Panc1 (cell line): ENCODE results near the gene MTHFD1. TPM values are rescaled to one million over a fixed set of nuclear protein-coding genes. Genes with fewer than 3 reads are reported as not detected.
A peak's percentile ranks its signal among the peaks of the same experiment; 100 is the strongest.

Experiments
- ATAC-seq: fragments of 200-7000 bp; cut with Tn5 transposase; 2 replicates; pipeline ENCODE4 v1.9.1; 2020; ENCODE audit warnings: mild to moderate bottlenecking, moderate library complexity
- BruUV-seq: library from RNA; stranded (reverse); fragments of 400-500 nt; replicated peaks from 2 replicates; lab custom pipeline; 2021; lab: Mats Ljungman, UMichigan
- CTCF ChIA-PET: fragments of 300-600 bp; sonication (Branson Sonifier 250); formaldehyde crosslinking; loops from one replicate; lab custom pipeline; 2022; ENCODE audit warnings: antibody characterized with exemption; lab: Charles Lee
- POLR2A ChIA-PET: fragments of 300-600 bp; sonication (Branson Sonifier 250); formaldehyde crosslinking; loops from one replicate; lab custom pipeline; 2022; ENCODE audit warnings: antibody characterized with exemption; lab: Charles Lee
- DNase-seq: peaks from one replicate; pipeline ENCODE4 v3.0.0-alpha.2; 2010; ENCODE audit warnings: low read depth, low spot score
- H3K27ac ChIP-seq: 2 replicates; pipeline ENCODE4 v1.5.1; 2011; ENCODE audit warnings: mild to moderate bottlenecking, low read length, inconsistent platforms
- H3K27me3 ChIP-seq: fragments of 200-500 bp; sonication (Bioruptor generic); 2 replicates; pipeline ENCODE4 v1.6.0; 2014; ENCODE audit warnings: low read length, inconsistent platforms; ENCODE audit not compliant: control insufficient read depth, insufficient read depth
- H3K36me3 ChIP-seq: fragments of 200-500 bp; sonication (Bioruptor generic); 2 replicates; pipeline ENCODE4 v1.5.1; 2014; ENCODE audit warnings: inconsistent platforms, mild to moderate bottlenecking, low read length, moderate library complexity; ENCODE audit not compliant: control insufficient read depth, insufficient read depth
- H3K4me1 ChIP-seq: 2 replicates; pipeline ENCODE4 v1.5.1; 2011; ENCODE audit warnings: inconsistent platforms, mild to moderate bottlenecking, low read length, moderate library complexity; ENCODE audit not compliant: control insufficient read depth, insufficient read depth
- H3K4me3 ChIP-seq, 2 experiments: 2 replicates each; pipeline ENCODE4 v1.5.1; 2011 to 2012; ENCODE audit warnings: low read depth in 2 of 2, low read length in 2 of 2, mild to moderate bottlenecking in 2 of 2, inconsistent platforms in 1 of 2, moderate library complexity in 1 of 2
- H3K9me3 ChIP-seq: fragments of 200-500 bp; sonication (Bioruptor generic); 2 replicates; pipeline ENCODE4 v1.5.1; 2014; ENCODE audit warnings: low read depth, mild to moderate bottlenecking, inconsistent platforms, low read length, moderate library complexity; ENCODE audit not compliant: control insufficient read depth, insufficient read depth
- CTCF ChIP-seq: fragments of 450-650 bp; IDR thresholded peaks from 2 replicates; pipeline ENCODE4 v1.5.1; 2017; ENCODE audit warnings: mild to moderate bottlenecking
- POLR2AphosphoS5 ChIP-seq: IDR thresholded peaks from 2 replicates; pipeline ENCODE4 v1.6.1; 2012; ENCODE audit warnings: mild to moderate bottlenecking, low read depth, low read length, moderate library complexity
- REST ChIP-seq, 2 experiments: IDR thresholded peaks; 2 replicates each; pipeline ENCODE4 v1.6.1; 2011 to 2012; ENCODE audit warnings: low read depth in 2 of 2, control low read depth in 1 of 2, low read length in 1 of 2, mild to moderate bottlenecking in 1 of 2, moderate library complexity in 1 of 2; ENCODE audit not compliant: insufficient read depth in 1 of 2
- SIN3A ChIP-seq: IDR thresholded peaks from 2 replicates; pipeline ENCODE4 v1.6.1; 2012; ENCODE audit warnings: low read depth, mild to moderate bottlenecking, low read length, moderate library complexity, borderline replicate concordance; ENCODE audit not compliant: insufficient read depth
- TCF7L2 ChIP-seq: IDR thresholded peaks from 2 replicates; pipeline ENCODE4 v1.6.1; 2011; ENCODE audit warnings: mild to moderate bottlenecking, low read depth, low read length, inconsistent platforms
- in situ Hi-C: cut with HindIII; loops from 2 replicates; pipeline ENCODE4 v1.10.0; 2016; ENCODE audit warnings: low sequenced_read_pairs, low pct_unique_long_range_greater_than_20kb
- intact Hi-C: fragments of 100-400 bp; cut with micrococcal nuclease; formaldehyde crosslinking; loops from one replicate; pipeline ENCODE4 v1.10.0; 2022; ENCODE audit not compliant: unreplicated experiment
- total RNA-seq: library from RNA; stranded (reverse); gene quantifications from one replicate; pipeline ENCODE4 v1.2.1, GENCODE V29; 2021; ENCODE audit not compliant: unreplicated experiment

The MTHFD1 gene
- total RNA-seq, 1 experiment from 2014 or later = 141 TPM

- no peaks in the 10 kb centered on the region for H3K27me3 ChIP-seq
- H3K27ac ChIP-seq = peak overlapping the region; percentile 57
- intact Hi-C loops (no loop called here), in situ Hi-C loops (no loop called here)
- no peak overlapping the region for H3K4me3 ChIP-seq
- ATAC-seq (no peak), DNase-seq (no peak)
- peaks cover 33% of the 10 kb centered on the region for H3K4me1 ChIP-seq
- POLR2A ChIA-PET = interaction anchor here (0.6 kb wide), 1 partner anchor 127 kb away, joined by 5 read pairs; no protein-coding TSS in a partner anchor
- CTCF ChIA-PET = no interaction called here
- no TSS peak for BruUV-seq
- H3K36me3 ChIP-seq = no peaks in the 10 kb centered on the region; the same call in 1 of the 2 replicates
- TF ChIP-seq CTCF = no peak
- TF ChIP-seq REST (IDR thresholded peaks at IDR 0.05; ENCODE audit: insufficient read depth in 1 of 2, low read depth in 2 of 2, low read length in 1 of 2) = no peak
- no peak for TF ChIP-seq SIN3A
- no peak for TF ChIP-seq TCF7L2
- no peak for TF ChIP-seq POLR2AphosphoS5
- no peaks in the 10 kb centered on the region for H3K9me3 ChIP-seq
These were observed 120.9 kb downstream of the MTHFD1 start for GRCh38 chr14:64509036-64509435.

Other genes with a start within 250 kb of the MTHFD1 start
- gene ESR2, start 94.0 kb upstream of the MTHFD1 start, total RNA-seq = not detected
- 0.64 TPM for gene AKAP5, start 77.1 kb downstream of the MTHFD1 start, total RNA-seq
- 9.0 TPM for gene ZBTB25, start 115.5 kb downstream of the MTHFD1 start, total RNA-seq
- 36.1 TPM for gene ZBTB1, start 116.4 kb downstream of the MTHFD1 start, total RNA-seq
- 7.7 TPM for gene HSPA2, start 152.4 kb downstream of the MTHFD1 start, total RNA-seq
- gene PPP1R36, start 161.6 kb downstream of the MTHFD1 start, total RNA-seq = 0.69 TPM